ENCODE data around the gene GALNT18.

GALNT18 gene

DNA sequence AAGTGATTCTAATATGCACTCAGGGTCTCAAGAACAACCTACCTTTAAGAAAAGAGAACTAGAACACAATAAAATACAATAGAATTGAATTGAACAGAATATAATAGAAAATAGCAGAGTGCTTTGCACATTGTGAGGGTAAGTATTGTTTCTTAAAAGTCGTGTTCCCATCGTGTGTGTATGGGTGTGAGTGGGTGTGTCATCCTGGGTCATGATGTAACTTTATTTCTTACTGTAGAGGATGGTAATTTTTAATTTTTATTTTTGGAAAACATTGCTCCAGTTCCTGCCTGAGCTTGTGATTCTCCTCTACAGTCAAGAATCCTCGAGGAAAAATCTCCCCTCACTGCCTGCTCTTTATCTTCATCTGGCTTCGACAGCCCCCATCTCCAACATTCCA lies 193.1 kb downstream of the GALNT18 start:
- no peak for DNase-seq (ENCODE audit: low read depth)

DNA sequence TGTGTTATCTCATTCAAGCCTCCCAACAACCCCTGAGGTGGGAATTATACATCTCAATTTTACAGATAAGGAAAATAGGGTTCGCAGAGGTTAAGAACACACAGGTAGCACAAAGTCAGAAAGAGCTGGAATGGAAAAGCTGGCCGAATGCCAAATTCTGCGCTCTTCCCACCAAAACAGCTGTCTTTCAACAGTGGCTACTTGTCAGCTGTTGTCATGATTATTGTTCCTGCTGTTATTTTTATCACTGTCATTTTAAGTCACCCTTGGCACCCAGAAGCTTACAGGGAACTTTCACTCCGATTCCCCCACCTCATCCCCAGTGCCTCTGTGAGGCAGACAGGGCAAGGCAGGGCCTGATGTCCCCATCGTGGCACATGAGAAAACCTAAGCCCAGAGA lies 194.3 kb downstream of the GALNT18 start:
- no peak for DNase-seq (ENCODE audit: low read depth)

DNA sequence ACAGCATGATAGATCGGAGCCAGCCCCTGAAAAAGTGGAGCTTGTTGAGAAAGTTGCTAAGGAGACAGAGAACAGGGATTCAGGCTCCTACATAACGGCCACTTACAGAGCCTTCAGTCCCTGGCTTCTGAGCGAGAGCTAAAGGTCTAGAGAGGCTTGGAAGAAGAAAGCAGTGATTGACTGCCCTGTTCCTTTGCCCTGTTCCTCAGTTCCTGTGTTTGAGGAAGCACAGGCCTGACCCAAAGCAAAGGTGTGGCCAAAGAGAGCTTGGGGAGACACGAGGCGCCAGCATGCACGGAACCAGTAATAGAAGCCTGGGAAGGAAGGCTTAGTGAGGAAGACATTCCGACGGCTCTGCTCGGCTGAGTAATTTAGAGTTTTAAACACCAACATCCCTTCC lies 194.7 kb downstream of the GALNT18 start:
- no peak for DNase-seq (ENCODE audit: low read depth)

DNA sequence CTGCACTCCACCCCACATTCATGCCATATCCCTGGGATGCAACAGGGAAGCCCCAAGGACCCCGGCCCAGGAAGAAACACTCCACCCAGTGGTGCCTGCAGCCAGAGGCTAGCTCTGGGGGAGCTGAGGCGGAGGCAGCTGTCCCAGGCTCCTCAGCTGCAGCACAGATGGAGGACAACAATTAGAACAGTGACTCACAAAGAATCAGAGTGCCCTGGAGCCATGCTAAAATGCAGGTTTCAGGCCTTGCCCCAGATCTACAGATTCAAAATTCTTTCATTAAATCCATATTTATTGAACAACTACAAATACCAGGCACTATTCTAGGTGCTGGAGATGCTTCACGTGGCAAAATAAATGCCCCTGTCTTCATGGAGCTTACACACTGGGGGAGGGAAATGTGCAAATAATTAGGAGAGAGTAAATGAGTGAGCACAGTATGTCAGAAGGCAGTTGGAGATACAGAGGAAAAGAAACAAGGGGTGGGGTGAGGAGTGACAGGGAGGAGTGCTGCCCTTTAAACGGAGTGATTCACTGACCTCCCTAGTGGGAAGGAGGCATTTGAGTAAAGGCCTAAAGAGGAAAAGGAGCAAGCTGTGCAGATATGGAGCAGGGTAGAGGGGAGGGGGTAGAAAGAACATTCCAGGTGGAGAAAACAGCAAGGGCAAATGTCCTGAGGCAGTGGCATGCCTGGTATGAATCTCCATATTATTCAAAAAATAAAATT lies 195.4 kb downstream of the GALNT18 start:
- no peak for DNase-seq (ENCODE audit: low read depth)

GRCh38 chr11:11425806-11426205 lies 196.0 kb downstream of the GALNT18 start:
- no peak for DNase-seq (ENCODE audit: low read depth)

GRCh38 chr11:11424688-11425087 lies 197.1 kb downstream of the GALNT18 start:
- DNase-seq (ENCODE audit: low read depth) = no peak

GRCh38 chr11:11422411-11423128 lies 199.2 kb downstream of the GALNT18 start:
- DNase-seq (ENCODE audit: low read depth) = no peak

DNA sequence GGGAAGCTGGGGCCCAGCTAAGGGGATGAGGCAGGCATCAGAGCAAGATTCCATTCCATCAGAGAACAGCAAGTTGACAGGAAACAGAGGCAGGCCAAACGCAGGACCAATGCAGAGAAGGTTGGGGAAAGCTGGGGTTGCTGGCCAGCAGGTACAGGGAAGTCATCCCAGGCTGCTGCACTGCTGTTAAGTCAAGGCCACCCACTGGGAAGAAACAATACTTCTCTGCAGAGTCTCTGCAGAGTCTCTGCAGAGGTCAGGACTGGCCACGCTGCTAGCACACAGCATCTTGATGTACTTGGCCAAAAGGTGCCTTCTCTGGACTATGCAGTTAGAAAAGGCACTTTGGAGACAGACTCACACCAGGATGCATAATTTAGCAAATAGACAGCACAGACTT lies 200.3 kb downstream of the GALNT18 start:
- no peak for DNase-seq (ENCODE audit: low read depth)

- DNase-seq (ENCODE audit: low read depth) = no peak
Measured at GRCh38 chr11:11420899-11421285, 200.9 kb downstream of the GALNT18 start.

DNA sequence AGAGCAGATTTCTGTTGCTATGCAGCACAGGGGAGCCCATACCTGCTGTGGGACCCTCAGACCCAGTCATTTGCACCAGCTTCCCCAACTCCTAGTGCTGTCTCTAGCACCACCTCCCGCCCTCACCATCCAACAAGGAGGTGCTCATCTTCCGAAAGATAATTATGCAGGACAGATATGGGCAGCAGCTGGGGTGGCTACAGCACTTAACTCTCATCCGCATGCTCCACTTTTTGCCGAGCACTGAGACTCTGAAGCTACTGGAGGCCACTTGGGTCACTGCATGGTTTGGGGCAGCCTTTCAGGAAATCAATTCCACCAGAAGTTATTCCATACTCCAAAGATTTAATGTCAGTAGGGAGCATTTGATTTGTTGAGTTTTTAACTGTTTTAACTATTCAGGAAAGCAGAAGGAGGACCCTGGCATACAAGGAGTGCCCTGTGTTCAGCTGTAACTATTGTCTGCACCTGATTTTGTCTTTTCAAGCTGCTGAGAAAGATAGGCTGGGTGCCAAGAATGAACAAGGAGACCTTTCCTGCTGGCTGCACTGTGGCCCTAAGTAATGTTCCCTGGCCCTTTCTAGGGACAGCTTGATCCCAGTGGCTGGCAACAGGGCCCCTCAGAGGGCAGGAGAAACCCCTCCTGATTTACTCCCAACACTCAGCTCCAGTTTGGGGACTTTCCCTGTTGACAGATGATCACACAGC lies 201.5 kb downstream of the GALNT18 start:
- DNase-seq (ENCODE audit: low read depth) = no peak

DNA sequence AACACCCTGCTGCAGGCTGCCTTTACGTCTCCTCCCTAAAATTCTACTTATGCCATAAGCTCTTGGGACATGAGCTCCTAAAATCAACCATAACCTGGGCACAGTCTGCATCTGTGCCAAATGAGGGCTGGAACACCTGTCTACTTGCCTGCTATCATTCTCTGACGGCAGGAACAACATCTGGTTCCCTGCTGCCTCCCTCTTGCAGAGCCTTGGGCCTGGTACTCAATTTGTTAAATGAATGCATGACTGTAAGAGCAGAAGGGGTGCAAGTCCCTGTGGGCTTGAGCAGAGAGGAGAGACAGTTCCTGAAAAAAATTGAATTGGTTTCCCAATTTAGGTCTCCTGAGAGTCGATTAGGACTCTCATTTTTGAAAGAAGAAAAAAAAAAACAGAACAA lies 202.1 kb downstream of the GALNT18 start:
- DNase-seq (ENCODE audit: low read depth) = no peak

DNA sequence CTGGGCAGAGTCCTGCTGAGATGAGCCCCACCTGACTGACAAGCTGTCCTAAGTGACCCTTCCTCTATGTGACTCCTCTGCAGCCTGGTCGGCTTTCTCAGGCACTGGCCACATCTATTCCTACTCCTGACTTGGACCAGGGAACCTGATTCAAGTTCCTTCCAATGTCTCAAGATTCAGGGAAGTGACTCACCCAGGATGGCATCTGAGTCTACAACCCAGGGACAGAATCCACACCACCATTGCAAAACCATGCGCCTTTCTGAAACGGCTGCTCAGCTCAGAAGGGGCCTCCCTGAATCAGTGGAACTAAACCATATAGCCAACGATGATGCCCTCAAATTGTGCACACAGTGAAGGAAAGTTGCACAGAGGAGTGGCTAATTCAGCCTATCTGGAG lies 204.9 kb downstream of the GALNT18 start:
- no peak for DNase-seq (ENCODE audit: low read depth)

GRCh38 chr11:11416502-11416901 lies 205.3 kb downstream of the GALNT18 start:
- no peak for DNase-seq (ENCODE audit: low read depth)

DNA sequence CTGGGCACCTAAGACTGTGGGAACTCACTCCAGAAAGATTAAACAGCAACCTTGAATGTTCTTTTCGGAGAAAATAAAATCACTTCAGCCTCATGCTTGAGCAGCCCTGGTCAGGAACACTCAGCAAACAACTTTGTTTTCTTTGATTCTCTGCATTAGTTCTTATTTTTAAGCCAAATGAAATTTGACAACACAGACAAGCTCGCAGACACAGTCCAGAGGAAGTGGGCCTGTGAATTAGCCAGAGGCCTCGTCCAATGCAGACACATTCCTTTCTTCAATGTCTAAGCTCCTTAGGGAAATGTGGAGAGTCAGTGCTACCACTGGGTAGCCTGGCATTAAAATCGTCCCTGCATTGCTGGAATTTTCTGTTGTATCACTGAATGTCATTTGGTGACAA lies 205.9 kb downstream of the GALNT18 start:
- no peak for DNase-seq (ENCODE audit: low read depth)

DNA sequence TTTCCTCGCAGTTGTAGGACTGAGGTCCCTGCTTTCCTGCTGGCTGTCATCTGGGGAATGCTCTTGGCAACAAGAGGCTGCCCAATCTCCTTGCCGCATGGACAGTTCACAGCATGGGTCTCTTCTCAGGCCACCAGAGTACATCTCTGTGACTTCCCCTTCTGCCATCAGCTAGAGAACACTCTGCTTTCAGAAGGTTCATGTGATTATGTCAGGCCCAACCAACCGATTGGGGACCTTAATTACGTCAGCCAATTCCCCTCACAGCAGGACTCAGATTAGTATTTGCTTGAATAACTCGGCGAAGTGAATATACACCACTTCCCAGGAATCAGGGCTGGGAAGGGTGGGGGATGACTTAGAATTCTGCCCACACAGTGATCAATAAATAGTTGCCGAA lies 206.8 kb downstream of the GALNT18 start:
- no peak for DNase-seq (ENCODE audit: low read depth)

GRCh38 chr11:11413776-11414175 lies 208.0 kb downstream of the GALNT18 start:
- DNase-seq (ENCODE audit: low read depth) = no peak

DNA sequence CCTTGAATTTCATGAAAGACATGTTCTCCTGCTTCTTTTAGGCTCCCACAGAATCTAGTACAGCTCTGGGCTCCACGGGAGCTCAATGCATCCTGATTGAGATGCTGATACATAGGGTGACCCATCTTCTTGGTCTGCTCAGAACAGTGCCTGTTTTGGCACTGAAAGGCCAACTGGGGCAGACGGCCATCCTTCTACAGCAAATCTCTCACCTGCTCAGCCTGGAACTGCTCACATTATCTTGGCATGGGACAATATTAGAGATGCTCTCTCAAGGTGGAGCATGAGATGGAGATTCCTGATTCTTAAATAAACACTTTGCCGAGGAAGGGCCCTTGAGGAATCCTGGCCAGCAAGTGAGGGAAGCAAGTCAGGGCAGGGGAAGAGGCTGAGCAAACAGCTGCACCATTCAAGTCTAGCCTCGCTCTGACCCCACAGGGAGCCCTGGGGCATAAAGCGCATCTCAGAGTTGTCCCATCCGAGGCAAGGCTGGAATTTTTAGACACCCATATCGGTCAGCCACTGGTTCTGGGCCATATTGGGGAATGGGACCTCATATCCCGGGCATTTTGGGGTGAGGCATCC lies 210.3 kb downstream of the GALNT18 start:
- DNase-seq (ENCODE audit: low read depth) = no peak

- DNase-seq (ENCODE audit: low read depth) = no peak
Measured at GRCh38 chr11:11409901-11410300, 211.9 kb downstream of the GALNT18 start.

GRCh38 chr11:11409224-11409623 lies 212.6 kb downstream of the GALNT18 start:
- no peak for DNase-seq (ENCODE audit: low read depth)

GRCh38 chr11:11408436-11409221 lies 213.2 kb downstream of the GALNT18 start:
- no peak for DNase-seq (ENCODE audit: low read depth)

DNA sequence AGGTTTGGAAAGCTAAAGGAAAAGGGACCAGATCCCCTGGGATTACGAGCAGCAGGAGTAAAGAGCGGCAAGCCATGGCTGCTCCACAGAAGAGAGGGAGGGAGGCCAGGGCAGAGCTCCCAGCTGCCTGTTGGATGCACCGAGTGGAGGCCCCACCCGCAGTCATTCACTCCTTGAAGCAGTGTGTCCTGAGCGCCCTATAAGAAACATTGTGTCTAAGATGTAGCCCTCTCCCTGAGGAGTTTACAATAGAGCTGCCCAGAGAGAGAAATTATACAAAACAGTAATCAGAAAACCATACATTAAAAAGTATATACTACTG lies 214.1 kb downstream of the GALNT18 start:
- DNase-seq (ENCODE audit: low read depth) = no peak

GRCh38 chr11:11407065-11407762 lies 214.6 kb downstream of the GALNT18 start:
- no peak for DNase-seq (ENCODE audit: low read depth)

All from non-pigmented ciliary epithelial cell (primary cell).